ENCODE data around the gene PTPN13. TPM values are rescaled to one million over a fixed set of nuclear protein-coding genes. Genes with fewer than 3 reads are reported as not detected.

PTPN13 gene
- total RNA-seq, 1 donor from 2014 or later: 244 TPM

- H2AFZ ChIP-seq (replicated peaks): no peak overlapping the region
- no peak overlapping the region for H3K4me3 Mint-ChIP-seq
- H3K9me3 ChIP-seq (ENCODE audit: low read depth): no peaks in the 10 kb centered on the region
- H3K4me3 ChIP-seq: no peak overlapping the region
- H3K36me3 ChIP-seq: no peaks in the 10 kb centered on the region
- H3K9ac ChIP-seq: no peak overlapping the region
- no peaks in the 10 kb centered on the region for H3K27me3 ChIP-seq
- H4K20me1 ChIP-seq (ENCODE audit: low read depth): peaks cover 82% of the 10 kb centered on the region
- peaks cover 31% of the 10 kb centered on the region for H3F3A ChIP-seq (ENCODE audit: low read depth)
- H3K4me1 ChIP-seq: peaks cover 61% of the 10 kb centered on the region
- peaks cover 53% of the 10 kb centered on the region for H3K36me3 Mint-ChIP-seq
- peaks cover 2% of the 10 kb centered on the region for H3K27me3 Mint-ChIP-seq (ENCODE audit: insufficient read depth, low read depth)
- H3K79me2 ChIP-seq (ENCODE audit: low read depth): peaks cover 100% of the 10 kb centered on the region
- H3K27ac ChIP-seq: peak overlapping the region; percentile 50
- no peak overlapping the region for H3K27ac Mint-ChIP-seq
- TF ChIP-seq, protein P1, sequence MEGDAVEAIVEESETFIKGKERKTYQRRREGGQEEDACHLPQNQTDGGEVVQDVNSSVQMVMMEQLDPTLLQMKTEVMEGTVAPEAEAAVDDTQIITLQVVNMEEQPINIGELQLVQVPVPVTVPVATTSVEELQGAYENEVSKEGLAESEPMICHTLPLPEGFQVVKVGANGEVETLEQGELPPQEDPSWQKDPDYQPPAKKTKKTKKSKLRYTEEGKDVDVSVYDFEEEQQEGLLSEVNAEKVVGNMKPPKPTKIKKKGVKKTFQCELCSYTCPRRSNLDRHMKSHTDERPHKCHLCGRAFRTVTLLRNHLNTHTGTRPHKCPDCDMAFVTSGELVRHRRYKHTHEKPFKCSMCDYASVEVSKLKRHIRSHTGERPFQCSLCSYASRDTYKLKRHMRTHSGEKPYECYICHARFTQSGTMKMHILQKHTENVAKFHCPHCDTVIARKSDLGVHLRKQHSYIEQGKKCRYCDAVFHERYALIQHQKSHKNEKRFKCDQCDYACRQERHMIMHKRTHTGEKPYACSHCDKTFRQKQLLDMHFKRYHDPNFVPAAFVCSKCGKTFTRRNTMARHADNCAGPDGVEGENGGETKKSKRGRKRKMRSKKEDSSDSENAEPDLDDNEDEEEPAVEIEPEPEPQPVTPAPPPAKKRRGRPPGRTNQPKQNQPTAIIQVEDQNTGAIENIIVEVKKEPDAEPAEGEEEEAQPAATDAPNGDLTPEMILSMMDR (IDR thresholded peaks at IDR 0.05): no peak
- TF ChIP-seq EZH2 (IDR thresholded peaks at IDR 0.05): no peak
- peaks cover 34% of the 10 kb centered on the region for H3K9me3 Mint-ChIP-seq
- peak overlapping the region; percentile 3 for H3K4me2 ChIP-seq
- no peak for DNase-seq (ENCODE audit: low spot score)
- H3K4me1 Mint-ChIP-seq: no peaks in the 10 kb centered on the region
These were observed 14.8 kb downstream of the PTPN13 start for GRCh38 chr4:86608757-86609375.

DNA sequence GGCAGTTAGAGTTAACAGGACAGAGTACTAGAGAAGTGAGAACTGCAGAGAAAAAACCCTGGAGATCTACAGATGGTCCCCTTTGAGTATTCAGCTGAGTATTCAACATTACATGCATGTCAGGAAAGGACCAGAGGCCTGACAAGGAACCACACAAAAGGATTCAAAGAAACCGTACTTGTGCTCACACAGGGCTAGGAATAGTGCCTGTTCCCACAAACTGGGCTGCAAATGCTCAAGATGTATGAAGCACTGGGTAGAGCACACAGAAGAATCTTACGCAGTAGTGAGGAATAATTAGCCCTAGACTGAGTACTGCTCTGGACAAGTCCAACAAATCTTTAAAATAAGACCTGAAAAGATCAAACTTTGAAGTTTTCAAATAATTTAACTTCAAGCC, 17.6 kb downstream of the PTPN13 start:
- H2AFZ ChIP-seq (replicated peaks): no peak overlapping the region
- no peaks in the 10 kb centered on the region for H3K9me3 ChIP-seq (ENCODE audit: low read depth)
- H3K27me3 ChIP-seq: no peaks in the 10 kb centered on the region
- H3K4me2 ChIP-seq: no peak overlapping the region
- peaks cover 53% of the 10 kb centered on the region for H4K20me1 ChIP-seq (ENCODE audit: low read depth)
- TF ChIP-seq EZH2phosphoT487 (IDR thresholded peaks at IDR 0.05) (no peak), EZH2 (IDR thresholded peaks at IDR 0.05) (no peak)
- peaks cover 61% of the 10 kb centered on the region for H3K36me3 Mint-ChIP-seq
- no peaks in the 10 kb centered on the region for H3K4me1 Mint-ChIP-seq
- no peak overlapping the region for H3K27ac Mint-ChIP-seq
- peaks cover 22% of the 10 kb centered on the region for H3F3A ChIP-seq (ENCODE audit: low read depth)
- H3K4me1 ChIP-seq: peaks cover 33% of the 10 kb centered on the region
- no peak overlapping the region for H3K9ac ChIP-seq
- DNase-seq (ENCODE audit: low spot score): no peak
- H3K4me3 Mint-ChIP-seq: no peak overlapping the region
- H3K79me2 ChIP-seq (ENCODE audit: low read depth): peaks cover 100% of the 10 kb centered on the region
- H3K27ac ChIP-seq: no peak overlapping the region
- no peaks in the 10 kb centered on the region for H3K36me3 ChIP-seq
- H3K4me3 ChIP-seq: no peak overlapping the region
- H3K27me3 Mint-ChIP-seq (ENCODE audit: insufficient read depth, low read depth): peaks cover 2% of the 10 kb centered on the region
- H3K9me3 Mint-ChIP-seq: peaks cover 35% of the 10 kb centered on the region

DNA sequence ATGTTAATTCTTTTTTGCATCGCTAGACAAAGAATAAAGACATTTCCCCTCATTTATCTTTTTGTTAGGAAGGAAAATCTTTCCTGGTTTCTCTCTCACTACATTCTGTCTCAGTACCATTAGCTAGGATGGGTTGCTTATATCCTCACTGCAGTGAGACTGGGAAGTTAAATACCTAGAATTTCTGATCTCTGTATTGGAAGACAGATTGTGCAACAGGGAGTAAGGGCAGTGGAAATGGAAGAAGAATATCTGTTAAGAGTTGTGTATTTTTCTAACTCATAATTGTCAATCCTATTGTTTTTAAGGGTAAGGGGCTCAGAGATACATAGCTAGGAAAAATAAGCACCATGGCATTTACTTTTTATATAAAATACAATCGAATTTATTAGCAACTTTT, 19.6 kb downstream of the PTPN13 start:
- H3K36me3 ChIP-seq: no peaks in the 10 kb centered on the region
- Mint-ChIP-seq H3K9me3 (peaks cover 40% of the 10 kb centered on the region), H3K27ac (no peak overlapping the region), H3K36me3 (peaks cover 61% of the 10 kb centered on the region), H3K27me3 (ENCODE audit: insufficient read depth, low read depth) (peaks cover 2% of the 10 kb centered on the region), H3K4me3 (no peak overlapping the region), H3K4me1 (no peaks in the 10 kb centered on the region)
- peaks cover 97% of the 10 kb centered on the region for H3K79me2 ChIP-seq (ENCODE audit: low read depth)
- no peaks in the 10 kb centered on the region for H3K9me3 ChIP-seq (ENCODE audit: low read depth)
- H3K4me1 ChIP-seq: peaks cover 17% of the 10 kb centered on the region
- H3K27me3 ChIP-seq: no peaks in the 10 kb centered on the region
- peaks cover 33% of the 10 kb centered on the region for H4K20me1 ChIP-seq (ENCODE audit: low read depth)
- H3K4me3 ChIP-seq: no peak overlapping the region
- H3K9ac ChIP-seq: no peak overlapping the region
- TF ChIP-seq EZH2 (IDR thresholded peaks at IDR 0.05) (no peak), EZH2phosphoT487 (IDR thresholded peaks at IDR 0.05) (no peak)
- TF ChIP-seq, protein P1 (IDR thresholded peaks at IDR 0.05): no peak
- no peak overlapping the region for H2AFZ ChIP-seq (replicated peaks)
- H3K4me2 ChIP-seq: no peak overlapping the region
- H3F3A ChIP-seq (ENCODE audit: low read depth): peaks cover 20% of the 10 kb centered on the region
- H3K27ac ChIP-seq: no peak overlapping the region
- no peak for DNase-seq (ENCODE audit: low spot score)

GRCh38 chr4:86614865-86615264, 20.8 kb downstream of the PTPN13 start:
- Mint-ChIP-seq H3K4me3 (no peak overlapping the region), H3K9me3 (peaks cover 44% of the 10 kb centered on the region), H3K27me3 (ENCODE audit: insufficient read depth, low read depth) (peaks cover 2% of the 10 kb centered on the region), H3K4me1 (no peaks in the 10 kb centered on the region), H3K27ac (no peak overlapping the region), H3K36me3 (peaks cover 61% of the 10 kb centered on the region)
- Histone ChIP-seq H3K27ac (no peak overlapping the region), H3K4me3 (no peak overlapping the region), H3K36me3 (no peaks in the 10 kb centered on the region), H3K4me2 (no peak overlapping the region), H3K9me3 (ENCODE audit: low read depth) (no peaks in the 10 kb centered on the region), H3K79me2 (ENCODE audit: low read depth) (peaks cover 97% of the 10 kb centered on the region), H3K4me1 (peaks cover 17% of the 10 kb centered on the region), H4K20me1 (ENCODE audit: low read depth) (peaks cover 36% of the 10 kb centered on the region), H3K27me3 (no peaks in the 10 kb centered on the region), H2AFZ (replicated peaks) (no peak overlapping the region), H3F3A (ENCODE audit: low read depth) (peaks cover 20% of the 10 kb centered on the region), H3K9ac (no peak overlapping the region)
- no peak for DNase-seq (ENCODE audit: low spot score)
- TF ChIP-seq, protein P1 (IDR thresholded peaks at IDR 0.05): no peak
- no peak for TF ChIP-seq EZH2 (IDR thresholded peaks at IDR 0.05)
- TF ChIP-seq EZH2phosphoT487 (IDR thresholded peaks at IDR 0.05): no peak
